Measurements from ENCODE around the gene CDC42EP3.

The CDC42EP3 gene

DNA sequence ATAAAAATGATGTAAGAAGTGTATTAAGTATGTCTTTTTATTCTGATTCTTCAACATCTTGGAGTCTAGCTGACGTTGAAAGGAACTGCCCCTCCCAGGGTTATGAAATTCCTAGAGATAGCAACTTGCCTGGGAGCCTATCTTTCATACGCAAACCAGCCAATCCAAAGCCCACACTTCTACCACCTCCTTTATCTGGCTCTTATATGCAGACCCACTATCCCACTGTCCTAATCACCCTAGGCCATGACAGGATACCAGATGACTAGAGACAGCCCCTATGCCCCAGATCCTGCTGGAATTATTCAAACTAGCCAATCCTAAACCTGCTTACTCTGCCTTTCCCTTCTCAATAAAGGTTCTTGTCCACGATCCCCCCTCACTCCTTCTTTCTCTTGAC is 11.8 kb upstream of the CDC42EP3 start:
- peak; percentile 30 for DNase-seq

DNA sequence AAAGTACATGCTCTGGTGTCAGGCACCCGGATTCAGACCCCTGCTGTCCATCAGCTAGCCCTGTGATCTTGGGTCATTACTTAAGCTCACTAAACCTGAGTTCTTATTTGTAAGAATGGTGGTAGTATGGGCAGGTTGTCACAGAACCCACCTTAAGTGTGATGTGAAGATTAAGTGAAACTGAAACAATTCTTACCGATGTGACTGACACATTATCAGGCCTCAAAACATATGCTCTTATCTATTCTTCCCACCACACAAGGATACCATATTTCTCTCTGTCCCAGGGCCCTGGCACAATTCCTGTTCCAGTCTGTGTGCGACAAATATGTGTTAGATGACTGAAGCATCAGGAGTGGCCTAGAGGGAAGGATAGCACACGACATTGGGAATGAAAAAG is 11.0 kb upstream of the CDC42EP3 start:
- peak; percentile 42 for DNase-seq

DNA sequence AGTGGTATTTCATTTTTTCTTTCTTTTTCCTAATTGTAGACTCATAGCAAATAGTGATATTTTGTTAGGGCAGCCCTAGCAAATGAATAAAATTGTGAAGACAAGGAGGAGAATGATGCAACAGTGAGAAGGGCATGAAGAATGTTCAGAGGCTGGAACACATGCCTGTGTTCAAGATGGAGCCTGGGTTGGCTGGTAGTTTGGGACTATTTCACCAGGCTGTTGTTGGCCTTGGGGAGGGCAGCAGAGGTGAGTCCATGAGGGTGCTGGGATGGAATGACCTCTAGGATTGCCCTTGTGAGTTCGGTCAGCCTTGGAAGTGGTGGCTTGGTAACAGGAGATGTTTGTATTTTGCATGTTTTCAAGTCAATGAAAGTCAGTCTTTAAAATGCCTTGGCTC is 10.1 kb upstream of the CDC42EP3 start:
- DNase-seq: no peak

DNA sequence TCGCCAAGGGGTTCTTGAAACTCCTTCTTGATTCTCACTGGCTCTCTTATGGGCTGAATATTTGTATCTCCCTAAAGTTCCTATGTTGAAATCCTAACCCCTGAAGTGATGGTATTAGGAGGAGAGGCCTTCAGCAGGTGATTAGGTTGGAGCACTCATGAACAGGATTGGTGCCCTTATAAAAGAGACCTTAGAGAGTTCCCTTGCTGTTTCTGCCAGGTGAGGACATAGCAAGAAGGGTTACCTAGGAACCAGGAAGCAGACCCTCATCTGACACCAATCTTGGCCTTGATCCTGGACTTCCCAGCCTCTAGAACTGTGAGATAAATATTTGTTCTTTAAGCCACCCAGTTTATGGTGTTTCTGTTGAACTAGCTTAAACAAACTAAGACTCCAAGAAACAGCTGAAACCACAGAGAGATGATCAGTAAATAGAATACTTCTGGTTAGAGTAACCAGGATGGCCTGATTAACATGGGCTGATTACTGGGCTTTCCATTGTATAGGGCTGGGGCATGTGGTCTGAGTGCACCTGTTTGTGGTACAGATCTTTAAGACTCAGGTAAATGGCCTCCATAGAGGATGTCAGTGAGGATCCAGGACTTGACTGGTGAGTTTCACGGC is 7.7 kb upstream of the CDC42EP3 start:
- DNase-seq: no peak

DNA sequence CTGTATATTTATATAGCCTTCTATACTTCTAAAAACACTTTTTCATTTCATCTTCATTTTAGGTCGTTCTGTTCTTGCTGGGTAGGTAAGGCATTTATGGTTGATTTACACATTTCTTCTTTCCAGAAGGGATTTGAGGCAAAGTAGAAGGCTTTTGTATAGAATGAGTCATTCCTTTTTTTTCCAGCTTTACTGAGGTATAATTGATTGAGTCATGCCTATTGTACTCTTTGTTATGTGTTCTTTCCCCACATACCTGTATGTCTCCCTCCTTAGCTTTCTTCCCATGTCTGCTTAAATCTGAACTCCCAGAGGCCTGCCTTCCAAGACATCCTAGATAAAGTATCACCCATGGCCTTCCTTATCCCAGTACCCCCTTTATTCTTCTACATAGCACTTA is 4.8 kb upstream of the CDC42EP3 start:
- DNase-seq: no peak

DNA sequence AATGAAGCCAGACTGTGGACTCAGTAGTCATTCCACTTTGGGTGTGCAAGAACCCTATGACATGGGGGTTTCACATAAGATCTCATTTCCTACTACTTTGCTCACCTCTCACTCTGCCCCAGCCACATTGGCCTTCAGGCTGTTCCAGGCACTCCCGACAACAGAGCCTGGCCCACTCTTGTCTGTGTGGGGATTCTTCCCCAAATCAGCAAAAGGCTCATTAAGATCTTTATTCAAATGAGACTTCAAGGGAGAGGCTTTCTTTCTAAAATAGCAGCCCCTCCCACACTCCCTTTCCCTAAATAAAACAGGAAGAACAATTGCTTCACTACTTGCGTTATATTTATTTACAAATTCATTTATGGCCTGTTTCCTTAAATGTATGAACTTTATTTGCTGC is 3.5 kb upstream of the CDC42EP3 start:
- DNase-seq: no peak

DNA sequence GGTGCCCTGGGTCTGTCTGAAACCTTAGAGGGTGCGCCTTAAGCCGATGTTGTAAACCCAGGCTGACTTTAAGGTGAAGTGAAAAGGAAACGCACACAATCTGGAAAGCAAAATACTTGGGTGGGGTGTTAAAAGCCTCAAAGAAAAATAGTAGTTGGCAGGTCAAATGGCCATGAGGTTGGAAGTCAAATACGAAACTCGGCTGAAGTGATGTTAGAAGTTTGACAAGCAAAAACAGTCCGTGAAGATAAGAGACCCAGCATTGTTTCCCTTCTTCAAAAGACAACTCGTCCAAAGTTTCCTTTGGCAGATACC is 1.4 kb upstream of the CDC42EP3 start:
- DNase-seq: no peak

DNA sequence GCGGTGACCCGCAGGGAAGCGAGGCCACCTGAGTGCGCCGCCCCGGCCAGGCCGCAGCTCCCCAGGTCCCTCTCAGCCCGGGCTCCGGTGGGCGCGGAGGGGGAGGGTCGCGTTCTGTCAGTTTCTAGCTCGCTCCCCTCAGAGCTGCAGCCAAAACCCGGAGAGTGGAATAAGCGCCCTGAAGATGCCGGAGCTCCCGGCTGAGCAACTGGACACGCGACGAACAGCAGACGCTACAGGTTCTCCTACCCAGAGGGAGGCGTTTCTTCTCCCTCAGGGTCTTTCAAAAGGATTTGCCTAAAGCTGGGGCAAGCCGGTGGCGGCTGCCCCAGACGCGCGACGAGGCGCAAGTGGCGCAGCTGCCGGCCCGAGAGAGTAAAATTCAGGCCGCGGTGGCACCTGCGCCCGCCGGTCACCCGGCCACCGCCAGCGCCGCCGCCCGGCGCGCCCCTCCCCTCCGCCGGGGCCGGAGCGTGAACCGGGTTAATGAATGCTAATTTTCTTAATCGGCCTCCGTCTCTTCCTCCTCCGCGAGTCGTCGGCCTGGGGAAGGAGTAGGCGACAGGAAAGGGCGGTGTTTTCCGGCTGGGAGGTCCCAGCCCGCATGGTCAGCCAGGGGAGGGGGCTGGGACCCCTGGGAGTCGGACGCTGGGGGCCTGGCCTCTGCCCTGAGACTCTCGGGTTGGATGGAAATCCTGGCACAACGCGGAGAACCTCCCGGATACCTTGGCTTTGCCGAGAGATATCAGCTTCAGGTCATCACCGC is 845 bp upstream of the CDC42EP3 start:
- peak; percentile 44 for DNase-seq

DNA sequence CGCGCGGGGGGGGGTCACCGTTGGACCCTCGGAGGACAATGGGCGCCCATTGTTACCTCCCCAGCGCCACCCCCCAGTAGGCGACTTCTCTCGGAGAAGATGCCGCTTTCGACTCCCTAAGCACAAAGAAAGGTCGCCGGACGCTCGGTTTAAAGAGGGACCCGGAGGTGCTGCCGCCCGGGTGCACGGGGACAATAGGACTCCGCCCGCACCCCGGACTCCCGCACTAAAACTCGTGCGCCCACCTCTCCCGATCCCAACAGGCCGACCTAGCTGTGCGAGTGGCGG is 318 bp upstream of the CDC42EP3 start:
- DNase-seq: no peak

DNA sequence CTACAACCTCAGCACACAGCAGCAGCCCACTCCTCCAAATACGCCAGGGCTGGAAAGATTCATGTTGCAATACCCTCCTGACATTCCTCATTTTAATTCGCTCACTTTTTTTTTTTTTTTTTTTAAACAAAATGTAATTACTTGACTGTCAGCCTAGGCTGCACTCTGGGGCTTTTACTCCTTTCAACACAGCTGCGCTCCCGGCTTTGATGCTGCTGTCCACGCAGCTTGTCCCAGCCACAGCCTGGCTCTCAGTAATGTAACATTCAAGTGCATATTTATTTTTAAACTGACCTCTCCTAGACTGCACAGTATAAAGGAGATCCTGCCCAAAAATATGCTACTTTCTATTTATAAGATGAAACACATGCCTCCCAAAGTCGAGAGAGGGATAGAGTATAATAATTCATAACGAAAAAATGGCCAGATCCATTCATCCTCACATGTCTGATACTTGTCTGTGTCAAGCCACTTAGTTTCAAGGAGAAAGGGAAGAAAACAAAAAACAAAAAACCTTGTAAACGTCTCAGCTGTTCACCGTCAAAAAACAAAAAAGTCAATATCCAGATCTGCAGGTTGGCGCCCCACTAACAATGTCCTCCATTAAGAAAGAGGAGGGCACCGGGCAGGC is 949 bp downstream of the CDC42EP3 start:
- DNase-seq: no peak

DNA sequence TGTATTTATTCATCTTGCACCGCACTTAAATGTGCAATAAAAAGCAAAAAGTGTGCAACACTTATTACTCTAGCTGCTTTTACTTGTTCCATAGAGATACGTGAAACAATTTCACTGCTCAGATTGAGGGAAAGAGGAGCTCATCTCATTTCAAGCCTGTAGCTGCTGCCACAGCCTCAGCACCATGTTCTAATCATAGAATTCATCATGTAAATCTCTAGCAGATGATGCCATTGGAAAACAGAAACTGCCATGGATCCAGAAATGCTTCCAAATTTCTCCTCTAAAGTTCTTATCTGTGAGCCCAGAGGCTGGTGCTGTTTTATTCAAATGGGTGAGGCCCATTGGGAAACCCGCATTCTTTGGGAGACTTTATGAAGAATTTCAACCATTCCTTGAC is 2.0 kb downstream of the CDC42EP3 start:
- DNase-seq: no peak

DNA sequence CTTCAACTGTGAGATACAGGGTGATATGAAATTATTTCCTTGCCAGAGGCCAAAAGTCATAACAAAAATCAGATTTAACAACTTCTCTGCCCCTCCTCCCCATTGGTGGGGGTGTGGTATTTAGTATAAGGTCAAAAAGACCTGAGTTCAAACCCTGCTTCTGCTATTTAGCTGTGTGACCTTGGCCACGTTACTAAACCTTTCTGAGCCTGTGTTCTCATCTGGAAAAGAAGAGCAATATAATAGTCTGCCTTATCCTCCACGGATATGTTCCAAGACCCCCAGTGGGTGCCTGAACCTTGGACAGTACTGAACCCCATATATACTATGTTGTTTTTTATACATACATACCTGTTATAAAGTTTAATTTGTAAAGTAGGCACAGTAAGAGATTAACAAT is 3.7 kb downstream of the CDC42EP3 start:
- no peak for DNase-seq

DNA sequence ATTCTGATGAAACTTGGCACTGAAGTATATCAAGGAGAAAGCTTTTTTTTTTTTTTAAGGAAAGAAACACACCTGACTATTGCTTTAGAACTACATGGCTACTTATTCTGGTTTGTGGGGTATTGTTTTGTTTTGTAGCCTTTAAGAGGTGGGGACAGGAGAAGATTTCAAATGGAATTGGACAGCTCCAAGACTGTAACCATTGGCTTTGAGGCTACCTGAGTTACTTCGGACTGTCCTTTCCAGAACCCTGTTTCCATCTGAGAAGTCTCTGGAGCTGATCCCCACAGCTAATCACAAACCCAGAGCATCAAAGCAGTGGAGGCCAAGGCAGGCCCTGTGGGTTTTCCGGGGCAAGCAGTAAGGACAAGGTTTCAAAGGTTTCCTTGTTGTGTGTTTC is 4.7 kb downstream of the CDC42EP3 start:
- DNase-seq: no peak

DNA sequence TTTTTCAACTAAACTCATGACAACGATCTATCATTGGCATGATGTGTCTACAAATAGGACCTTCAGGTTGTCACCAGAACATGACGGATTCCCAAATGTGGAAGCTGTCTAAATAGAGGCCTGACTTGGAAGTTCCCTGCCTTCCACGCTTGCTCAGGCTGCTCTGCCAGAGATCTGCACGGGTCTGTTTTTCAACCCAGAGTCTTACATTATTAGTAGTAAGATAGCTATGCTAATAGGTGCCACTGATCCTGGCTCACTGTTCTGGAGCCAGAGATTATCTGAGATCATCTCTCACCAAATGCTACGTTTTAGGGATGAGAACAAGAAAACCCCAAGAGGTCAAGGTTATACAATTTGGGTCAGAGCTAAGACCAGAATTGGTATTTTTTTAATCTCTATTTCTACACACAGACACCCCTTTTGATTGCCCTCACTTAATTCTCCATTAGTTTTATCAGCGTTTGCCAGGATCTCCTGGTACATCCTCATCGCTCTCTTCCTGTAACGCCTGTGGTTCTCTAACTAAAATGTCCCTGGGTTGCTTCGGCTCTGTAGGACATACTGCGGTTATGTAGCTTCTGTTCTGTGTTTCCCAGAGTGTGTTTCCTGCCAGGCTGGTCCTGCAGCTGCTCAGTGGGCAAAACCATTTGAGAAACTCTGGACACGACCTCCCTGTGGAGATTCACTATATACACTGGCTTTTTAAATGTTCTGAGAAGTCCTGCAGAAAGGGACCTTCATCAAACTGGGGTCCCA is 5.7 kb downstream of the CDC42EP3 start:
- peak; percentile 12 for DNase-seq

DNA sequence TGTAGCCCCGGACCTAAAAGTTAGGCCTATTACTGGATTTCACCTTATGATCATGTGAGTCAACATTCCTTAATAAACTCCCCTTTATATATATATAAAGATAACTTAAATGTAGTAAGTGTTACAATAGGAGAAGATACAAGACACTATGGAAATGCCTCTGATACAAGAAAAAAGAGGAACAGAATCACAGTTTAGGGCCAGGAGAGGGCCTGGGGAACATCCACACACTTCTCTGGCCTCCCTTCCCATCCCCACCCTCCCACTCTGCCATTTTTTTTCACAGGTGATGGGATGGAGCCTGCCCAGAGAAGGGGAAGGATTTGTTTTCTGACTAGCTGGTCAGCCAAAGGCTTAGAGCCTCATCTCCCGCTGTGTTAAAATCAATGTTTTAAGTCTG is 6.4 kb downstream of the CDC42EP3 start:
- no peak for DNase-seq

DNA sequence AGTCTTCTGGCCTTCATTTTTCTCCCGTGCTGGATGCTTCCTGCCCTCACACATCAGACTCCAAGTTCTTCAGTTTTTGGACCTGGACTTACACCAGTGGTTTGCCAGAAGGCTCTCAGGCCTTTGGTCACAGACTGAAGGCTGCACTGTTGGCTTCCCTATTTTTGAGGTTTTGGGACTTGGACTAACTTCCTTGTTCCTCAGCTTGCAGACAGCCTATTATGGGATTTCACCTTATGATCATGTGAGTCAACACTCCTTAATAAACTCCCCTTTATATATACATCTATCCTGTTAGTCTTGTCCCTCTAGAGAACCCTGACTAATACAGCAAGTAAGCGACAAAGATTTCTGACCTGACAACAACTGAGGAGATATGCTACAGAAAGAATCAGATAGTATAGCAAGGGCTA is 7.2 kb downstream of the CDC42EP3 start:
- DNase-seq: no peak

DNA sequence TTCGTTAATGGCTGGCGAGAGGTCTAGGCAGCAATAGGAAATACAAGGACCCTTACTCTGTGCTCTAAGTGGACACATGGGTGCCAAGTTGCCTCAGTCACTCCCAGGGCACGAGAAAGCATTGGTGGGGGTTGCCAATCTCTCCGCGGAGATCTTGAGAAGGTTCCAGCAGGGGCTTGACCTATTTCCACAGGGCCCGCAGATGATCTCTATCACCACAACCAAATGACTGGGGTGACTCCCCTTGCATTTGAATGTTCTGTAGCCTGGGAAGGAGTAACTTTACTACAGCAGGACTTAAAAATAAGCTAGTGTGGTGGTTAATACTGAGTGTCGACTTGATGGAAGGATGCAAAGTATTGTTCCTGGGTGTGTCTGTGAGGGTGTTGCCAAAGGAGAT is 8.1 kb downstream of the CDC42EP3 start:
- no peak for DNase-seq

DNA sequence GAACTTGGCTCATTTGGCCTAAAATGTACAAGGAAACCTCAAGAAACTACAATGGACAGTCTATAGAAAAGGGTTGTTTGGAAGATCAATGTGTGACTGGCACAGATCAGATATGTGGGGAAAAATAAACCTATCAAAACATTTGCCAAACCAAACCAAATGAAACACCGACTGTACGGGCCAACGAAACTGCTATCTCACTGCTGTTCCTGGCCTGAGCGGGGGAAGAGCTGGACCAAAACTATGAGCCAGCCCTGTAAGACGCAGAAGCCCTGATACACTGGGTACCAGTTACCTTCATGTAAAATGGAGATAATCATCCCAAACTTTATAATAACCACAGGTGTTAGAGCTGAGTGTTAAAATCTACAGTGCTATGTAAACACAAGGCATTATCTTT is 11.7 kb downstream of the CDC42EP3 start:
- DNase-seq: no peak

DNA sequence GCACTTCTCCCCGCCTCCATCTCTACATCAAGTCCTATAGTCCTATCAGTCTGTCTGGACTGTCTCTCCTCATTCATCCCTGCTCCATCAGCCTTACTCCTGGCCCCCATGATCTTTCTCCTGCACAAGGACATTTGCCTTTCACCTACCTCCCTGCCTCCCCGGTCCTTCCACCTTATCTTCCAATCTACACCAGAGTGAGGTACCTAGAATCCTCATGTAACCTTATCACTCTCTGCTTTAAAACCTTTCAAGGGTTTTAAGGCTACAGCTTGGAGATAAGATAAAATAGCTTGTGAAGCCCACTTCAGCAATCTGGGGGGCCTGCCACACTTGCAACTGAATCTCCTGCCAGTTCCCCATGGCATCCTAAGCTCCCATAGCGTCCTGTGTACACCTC is 12.8 kb downstream of the CDC42EP3 start:
- DNase-seq: no peak

DNA sequence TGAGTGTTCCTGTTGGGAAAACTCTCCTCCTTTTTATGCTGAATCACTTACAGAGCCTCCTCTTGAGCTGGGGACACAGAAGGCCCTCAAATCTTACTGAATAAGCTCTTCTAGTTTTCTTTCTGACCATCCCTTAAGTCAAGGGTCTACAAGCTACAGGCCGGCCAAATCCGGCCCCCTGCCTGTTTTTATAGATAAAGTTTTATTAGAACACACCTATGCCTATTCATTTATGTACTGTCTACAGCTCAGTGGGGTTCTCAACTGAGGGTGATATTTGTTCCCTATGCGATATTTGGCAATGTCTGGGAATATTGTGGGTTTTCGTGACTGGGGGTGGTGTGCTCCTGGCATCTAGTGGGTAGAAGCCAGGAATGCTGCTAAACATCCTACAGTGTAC is 14.0 kb downstream of the CDC42EP3 start:
- DNase-seq: no peak

DNA sequence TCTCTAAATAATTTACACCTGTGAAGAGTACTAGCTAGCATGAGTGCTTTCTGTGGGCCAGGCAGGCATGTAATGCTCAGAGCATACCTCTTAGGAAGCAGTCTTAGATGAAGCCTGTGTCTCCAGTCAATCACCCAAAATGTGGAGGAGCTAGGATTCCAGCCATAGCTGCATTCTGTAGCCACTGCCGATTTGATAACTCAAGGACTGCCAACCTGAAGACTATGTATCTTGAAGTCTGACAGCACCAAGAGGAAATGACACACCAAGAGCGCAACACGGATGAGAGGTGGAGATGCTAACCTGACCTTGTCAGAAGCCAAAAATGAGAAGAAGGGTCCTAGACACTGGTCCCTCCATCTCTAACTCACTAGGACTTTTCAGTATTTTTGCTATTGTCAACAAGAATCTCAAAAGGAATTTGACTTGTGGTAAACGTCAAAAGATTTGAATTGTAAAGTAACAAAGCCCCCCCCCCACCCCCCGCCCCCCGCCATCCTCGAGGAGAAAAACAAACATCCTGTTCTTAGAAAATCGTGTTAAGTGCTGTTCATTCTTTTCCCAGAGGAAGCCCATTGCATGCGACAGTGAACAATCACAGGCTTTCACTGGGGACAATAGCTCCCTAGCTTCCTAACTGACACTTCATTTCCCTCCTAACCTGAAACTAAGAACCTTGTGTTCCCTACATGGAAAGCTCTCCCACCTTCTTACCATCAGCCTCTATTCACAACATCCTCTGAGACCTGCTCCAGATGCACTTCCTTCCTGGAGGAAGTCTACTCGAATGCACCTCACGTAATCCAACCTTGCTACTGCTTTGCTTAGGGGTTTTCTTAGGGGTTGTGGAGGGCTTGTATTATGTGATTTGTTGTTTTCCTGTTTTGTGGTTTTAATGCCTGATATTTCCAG is 14.7 kb downstream of the CDC42EP3 start:
- DNase-seq: no peak

DNA sequence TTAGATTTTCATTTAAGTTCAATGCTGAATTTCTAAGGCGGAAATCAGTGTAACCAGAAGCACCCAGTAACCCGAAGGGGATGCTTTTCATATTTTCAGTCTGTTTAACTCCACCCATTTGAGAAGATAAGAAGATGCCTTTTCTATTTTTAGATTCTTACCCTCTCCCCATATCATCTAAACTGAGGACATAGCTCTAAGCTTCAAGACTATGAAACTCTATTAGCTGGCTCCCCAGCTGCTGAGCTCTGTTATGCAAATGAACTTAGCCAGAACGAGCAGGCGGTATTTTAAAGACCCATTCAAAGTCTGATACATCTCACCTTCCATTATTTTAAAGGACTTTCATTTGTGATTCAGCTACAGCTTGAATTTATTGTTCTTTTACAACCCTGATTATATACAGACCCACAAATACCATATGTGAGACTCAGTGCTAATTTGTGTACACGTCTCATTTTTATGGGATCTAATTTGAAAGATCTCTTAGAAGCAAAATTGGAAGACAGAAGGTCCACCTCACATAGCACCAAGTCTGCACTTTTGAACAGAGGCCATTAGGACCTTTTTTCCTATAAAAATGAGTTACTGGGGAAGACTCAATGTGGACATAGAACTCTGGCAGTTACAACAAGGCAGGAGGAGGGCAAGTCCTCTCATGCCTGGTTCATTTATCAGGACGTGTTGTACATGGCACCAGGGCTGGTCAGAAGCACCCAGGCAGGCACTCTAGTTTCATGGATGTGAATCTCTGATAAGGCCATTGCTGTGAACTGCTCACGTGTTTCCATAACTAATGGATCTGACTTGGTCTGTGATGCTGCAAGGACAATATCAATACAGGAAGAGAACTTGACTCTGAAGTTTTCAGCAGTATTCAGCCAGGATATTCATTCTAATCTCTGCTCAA is 16.3 kb downstream of the CDC42EP3 start:
- peak; percentile 75 for DNase-seq
